GM23338 (cell line): Measurements from ENCODE around the gene FER.

Experiments used
- EZH2 ChIP-seq: fragments of 200-600 bp; sonication (generic); IDR thresholded peaks from one replicate; pipeline ENCODE4 v1.8.0; 2017; ENCODE audit warnings: antibody characterized with exemption, mild to moderate bottlenecking, low read depth; ENCODE audit not compliant: unreplicated experiment
- EZH2phosphoT487 ChIP-seq: fragments of 200-600 bp; sonication (generic); IDR thresholded peaks from one replicate; pipeline ENCODE4 v1.8.1; 2018; ENCODE audit warnings: antibody characterized with exemption; ENCODE audit not compliant: unreplicated experiment
- JUNB ChIP-seq: IDR thresholded peaks from one replicate; pipeline ENCODE4 v1.6.1; 2016; ENCODE audit warnings: antibody characterized with exemption; ENCODE audit not compliant: unreplicated experiment
- POLR2AphosphoS5 ChIP-seq: IDR thresholded peaks from 2 replicates; pipeline ENCODE4 v1.6.1; 2016; ENCODE audit warnings: antibody characterized with exemption, low read depth
- TF ChIP-seq, protein P1 (sequence below), 2 experiments: fragments of 200-600 bp in 1 of 2; sonication (generic) in 1 of 2; conservative IDR thresholded peaks; 2 replicates each; pipeline versions ENCODE4 v1.5.1 to v1.6.1; 2016 to 2017; ENCODE audit warnings: antibody characterized with exemption in 2 of 2, low read depth in 2 of 2, mild to moderate bottlenecking in 2 of 2, moderate library complexity in 1 of 2
- TF ChIP-seq, protein P2 (sequence below): IDR thresholded peaks from one replicate; pipeline ENCODE4 v1.6.1; 2018; ENCODE audit warnings: antibody characterized with exemption; ENCODE audit not compliant: unreplicated experiment

DNA sequence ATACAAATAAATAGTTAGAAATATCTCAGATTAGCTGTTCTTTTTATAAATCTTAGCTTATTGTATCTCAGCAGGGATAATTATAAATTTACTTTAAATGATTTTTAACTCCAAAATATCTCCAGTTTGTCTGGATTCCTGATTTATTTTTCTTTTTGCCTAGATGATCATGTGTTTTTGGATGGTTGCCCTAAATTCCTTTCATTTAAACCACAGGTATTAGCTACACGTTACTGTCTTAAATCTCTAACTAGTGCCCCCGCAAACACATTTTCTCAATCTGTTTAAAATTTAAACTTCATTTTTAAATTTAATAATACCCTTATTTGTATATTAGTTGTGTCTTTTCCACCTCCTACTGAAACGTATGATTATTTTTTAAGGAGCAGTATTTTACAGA lies 5.6 kb downstream of the FER start:
- TF ChIP-seq EZH2phosphoT487, result no peak
- TF ChIP-seq, protein P1, sequence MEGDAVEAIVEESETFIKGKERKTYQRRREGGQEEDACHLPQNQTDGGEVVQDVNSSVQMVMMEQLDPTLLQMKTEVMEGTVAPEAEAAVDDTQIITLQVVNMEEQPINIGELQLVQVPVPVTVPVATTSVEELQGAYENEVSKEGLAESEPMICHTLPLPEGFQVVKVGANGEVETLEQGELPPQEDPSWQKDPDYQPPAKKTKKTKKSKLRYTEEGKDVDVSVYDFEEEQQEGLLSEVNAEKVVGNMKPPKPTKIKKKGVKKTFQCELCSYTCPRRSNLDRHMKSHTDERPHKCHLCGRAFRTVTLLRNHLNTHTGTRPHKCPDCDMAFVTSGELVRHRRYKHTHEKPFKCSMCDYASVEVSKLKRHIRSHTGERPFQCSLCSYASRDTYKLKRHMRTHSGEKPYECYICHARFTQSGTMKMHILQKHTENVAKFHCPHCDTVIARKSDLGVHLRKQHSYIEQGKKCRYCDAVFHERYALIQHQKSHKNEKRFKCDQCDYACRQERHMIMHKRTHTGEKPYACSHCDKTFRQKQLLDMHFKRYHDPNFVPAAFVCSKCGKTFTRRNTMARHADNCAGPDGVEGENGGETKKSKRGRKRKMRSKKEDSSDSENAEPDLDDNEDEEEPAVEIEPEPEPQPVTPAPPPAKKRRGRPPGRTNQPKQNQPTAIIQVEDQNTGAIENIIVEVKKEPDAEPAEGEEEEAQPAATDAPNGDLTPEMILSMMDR (conservative IDR thresholded peaks at IDR 0.05; ENCODE audit: low read depth in 2 of 2), result no peak
- no peak for TF ChIP-seq JUNB
- no peak for TF ChIP-seq POLR2AphosphoS5
- TF ChIP-seq EZH2, result no peak
- TF ChIP-seq, protein P2, sequence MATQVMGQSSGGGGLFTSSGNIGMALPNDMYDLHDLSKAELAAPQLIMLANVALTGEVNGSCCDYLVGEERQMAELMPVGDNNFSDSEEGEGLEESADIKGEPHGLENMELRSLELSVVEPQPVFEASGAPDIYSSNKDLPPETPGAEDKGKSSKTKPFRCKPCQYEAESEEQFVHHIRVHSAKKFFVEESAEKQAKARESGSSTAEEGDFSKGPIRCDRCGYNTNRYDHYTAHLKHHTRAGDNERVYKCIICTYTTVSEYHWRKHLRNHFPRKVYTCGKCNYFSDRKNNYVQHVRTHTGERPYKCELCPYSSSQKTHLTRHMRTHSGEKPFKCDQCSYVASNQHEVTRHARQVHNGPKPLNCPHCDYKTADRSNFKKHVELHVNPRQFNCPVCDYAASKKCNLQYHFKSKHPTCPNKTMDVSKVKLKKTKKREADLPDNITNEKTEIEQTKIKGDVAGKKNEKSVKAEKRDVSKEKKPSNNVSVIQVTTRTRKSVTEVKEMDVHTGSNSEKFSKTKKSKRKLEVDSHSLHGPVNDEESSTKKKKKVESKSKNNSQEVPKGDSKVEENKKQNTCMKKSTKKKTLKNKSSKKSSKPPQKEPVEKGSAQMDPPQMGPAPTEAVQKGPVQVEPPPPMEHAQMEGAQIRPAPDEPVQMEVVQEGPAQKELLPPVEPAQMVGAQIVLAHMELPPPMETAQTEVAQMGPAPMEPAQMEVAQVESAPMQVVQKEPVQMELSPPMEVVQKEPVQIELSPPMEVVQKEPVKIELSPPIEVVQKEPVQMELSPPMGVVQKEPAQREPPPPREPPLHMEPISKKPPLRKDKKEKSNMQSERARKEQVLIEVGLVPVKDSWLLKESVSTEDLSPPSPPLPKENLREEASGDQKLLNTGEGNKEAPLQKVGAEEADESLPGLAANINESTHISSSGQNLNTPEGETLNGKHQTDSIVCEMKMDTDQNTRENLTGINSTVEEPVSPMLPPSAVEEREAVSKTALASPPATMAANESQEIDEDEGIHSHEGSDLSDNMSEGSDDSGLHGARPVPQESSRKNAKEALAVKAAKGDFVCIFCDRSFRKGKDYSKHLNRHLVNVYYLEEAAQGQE, result no peak
